HEK293 (cell line): ENCODE results near the gene PHGDH.

ENCODE experiments used
- BCL11B ChIP-seq: fragments of 450-650 bp; formaldehyde crosslinking; IDR thresholded peaks from 2 replicates; pipeline ENCODE4 v1.5.1; 2016; ENCODE audit warnings: low read depth, missing biosample characterization, missing genetic modification characterization
- KLF8 ChIP-seq: fragments of 450-650 bp; formaldehyde crosslinking; IDR thresholded peaks from 2 replicates; pipeline ENCODE4 v1.5.1; 2016; ENCODE audit warnings: missing biosample characterization, missing genetic modification characterization
- MZF1 ChIP-seq: fragments of 450-650 bp; formaldehyde crosslinking; IDR thresholded peaks from 2 replicates; pipeline ENCODE4 v1.5.1; 2017; ENCODE audit warnings: missing biosample characterization, missing genetic modification characterization, borderline replicate concordance
- SALL2 ChIP-seq: fragments of 450-650 bp; formaldehyde crosslinking; IDR thresholded peaks from 2 replicates; pipeline ENCODE4 v1.5.0; 2017; ENCODE audit warnings: missing biosample characterization, mild to moderate bottlenecking, missing genetic modification characterization, borderline replicate concordance
- SP3 ChIP-seq: fragments of 450-650 bp; formaldehyde crosslinking; IDR thresholded peaks from 2 replicates; pipeline ENCODE4 v1.5.1; 2016; ENCODE audit warnings: missing biosample characterization, missing genetic modification characterization
- ZBTB21 ChIP-seq: fragments of 450-650 bp; formaldehyde crosslinking; IDR thresholded peaks from 2 replicates; pipeline ENCODE4 v1.5.1; 2017; ENCODE audit warnings: missing biosample characterization, missing genetic modification characterization
- ZFHX2 ChIP-seq: fragments of 450-650 bp; formaldehyde crosslinking; conservative IDR thresholded peaks from 2 replicates; pipeline ENCODE4 v1.5.1; 2016; ENCODE audit warnings: missing biosample characterization, missing genetic modification characterization
- ZFP37 ChIP-seq: fragments of 450-650 bp; formaldehyde crosslinking; IDR thresholded peaks from 2 replicates; pipeline ENCODE4 v1.5.1; 2016; ENCODE audit warnings: missing biosample characterization, missing genetic modification characterization
- ZFP41 ChIP-seq: fragments of 450-650 bp; formaldehyde crosslinking; IDR thresholded peaks from 2 replicates; pipeline ENCODE4 v1.5.1; 2016; ENCODE audit warnings: missing biosample characterization, missing genetic modification characterization, borderline replicate concordance
- ZNF146 ChIP-seq: fragments of 450-650 bp; formaldehyde crosslinking; IDR thresholded peaks from 2 replicates; pipeline ENCODE4 v1.5.1; 2016; ENCODE audit warnings: missing biosample characterization, missing genetic modification characterization
- ZNF174 ChIP-seq: fragments of 450-650 bp; formaldehyde crosslinking; IDR thresholded peaks from 2 replicates; pipeline ENCODE4 v1.5.0; 2017; ENCODE audit warnings: missing biosample characterization, mild to moderate bottlenecking, missing genetic modification characterization
- ZNF184 ChIP-seq: fragments of 450-650 bp; IDR thresholded peaks from 2 replicates; pipeline ENCODE4 v1.5.1; 2018; ENCODE audit warnings: missing biosample characterization, mild to moderate bottlenecking, missing genetic modification characterization
- ZNF23 ChIP-seq: fragments of 450-650 bp; formaldehyde crosslinking; IDR thresholded peaks from 2 replicates; pipeline ENCODE4 v1.5.1; 2016; ENCODE audit warnings: missing biosample characterization, missing genetic modification characterization, borderline replicate concordance
- ZNF394 ChIP-seq: fragments of 450-650 bp; formaldehyde crosslinking; IDR thresholded peaks from 2 replicates; pipeline ENCODE4 v1.5.1; 2016; ENCODE audit warnings: missing biosample characterization, missing genetic modification characterization, mild to moderate bottlenecking, moderate library complexity, borderline replicate concordance
- ZNF473 ChIP-seq: fragments of 450-650 bp; formaldehyde crosslinking; IDR thresholded peaks from 2 replicates; pipeline ENCODE4 v1.5.1; 2017; ENCODE audit warnings: missing biosample characterization, missing genetic modification characterization
- ZNF510 ChIP-seq: fragments of 450-650 bp; formaldehyde crosslinking; IDR thresholded peaks from 2 replicates; pipeline ENCODE4 v1.5.1; 2018; ENCODE audit warnings: mild to moderate bottlenecking, missing genetic modification characterization, missing biosample characterization; ENCODE audit not compliant: insufficient replicate concordance
- ZNF513 ChIP-seq: fragments of 450-650 bp; IDR thresholded peaks from 2 replicates; pipeline ENCODE4 v1.5.1; 2018; ENCODE audit warnings: missing biosample characterization, missing genetic modification characterization
- ZNF561 ChIP-seq: fragments of 450-650 bp; IDR thresholded peaks from 2 replicates; pipeline ENCODE4 v1.5.1; 2018; ENCODE audit warnings: missing biosample characterization, missing genetic modification characterization, borderline replicate concordance
- ZNF571 ChIP-seq: fragments of 450-650 bp; formaldehyde crosslinking; IDR thresholded peaks from 2 replicates; pipeline ENCODE4 v1.5.0; 2017; ENCODE audit warnings: missing biosample characterization, missing genetic modification characterization
- ZNF585B ChIP-seq: fragments of 450-650 bp; formaldehyde crosslinking; IDR thresholded peaks from 2 replicates; pipeline ENCODE4 v1.5.1; 2016; ENCODE audit warnings: missing biosample characterization, missing genetic modification characterization
- ZNF621 ChIP-seq: fragments of 450-650 bp; formaldehyde crosslinking; IDR thresholded peaks from 2 replicates; pipeline ENCODE4 v1.5.1; 2017; ENCODE audit warnings: missing biosample characterization, missing genetic modification characterization
- ZNF624 ChIP-seq: fragments of 450-650 bp; formaldehyde crosslinking; IDR thresholded peaks from 2 replicates; pipeline ENCODE4 v1.5.1; 2017; ENCODE audit warnings: missing biosample characterization, missing genetic modification characterization
- ZNF654 ChIP-seq: fragments of 450-650 bp; formaldehyde crosslinking; IDR thresholded peaks from 2 replicates; pipeline ENCODE4 v1.5.1; 2016; ENCODE audit warnings: low read depth, missing biosample characterization, missing genetic modification characterization
- ZNF658 ChIP-seq: fragments of 450-650 bp; formaldehyde crosslinking; IDR thresholded peaks from 2 replicates; pipeline ENCODE4; 2016; ENCODE audit warnings: missing biosample characterization, missing genetic modification characterization
- TF ChIP-seq, protein P1 (sequence below): fragments of 450-650 bp; formaldehyde crosslinking; IDR thresholded peaks from 2 replicates; pipeline ENCODE4 v1.5.1; 2017; ENCODE audit warnings: missing biosample characterization, mild to moderate bottlenecking, missing genetic modification characterization, moderate library complexity
- TF ChIP-seq, protein P2 (sequence below): fragments of 450-650 bp; formaldehyde crosslinking; IDR thresholded peaks from 2 replicates; pipeline ENCODE4 v1.5.1; 2016; ENCODE audit warnings: missing biosample characterization, missing genetic modification characterization, borderline replicate concordance
- TF ChIP-seq, protein P3 (sequence below): sonication (generic); formaldehyde crosslinking; IDR thresholded peaks from 2 replicates; pipeline ENCODE4 v1.8.1; 2022; ENCODE audit warnings: mild to moderate bottlenecking, moderate library complexity, missing genetic modification reagents
- TF ChIP-seq, protein P4 (sequence below): fragments of 450-650 bp; formaldehyde crosslinking; IDR thresholded peaks from 2 replicates; pipeline ENCODE4 v1.5.1; 2016; ENCODE audit warnings: missing biosample characterization, missing genetic modification characterization
- TF ChIP-seq, protein P5 (sequence below): fragments of 450-650 bp; formaldehyde crosslinking; IDR thresholded peaks from 2 replicates; pipeline ENCODE4 v1.5.1; 2016; ENCODE audit warnings: missing biosample characterization, missing genetic modification characterization

The PHGDH gene

GRCh38 chr1:119712342-119713038 is 756 bp downstream of the PHGDH start (continued):
- TF ChIP-seq SALL2 (tag by site-specific recombination) (no peak), ZNF654 (no peak), ZBTB21 (tag by site-specific recombination) (no peak), ZNF561 (tag by site-specific recombination) (no peak; the same call in 1 of the 2 replicates), ZNF174 (tag by site-specific recombination) (no peak), ZNF184 (tag by site-specific recombination) (no peak), ZNF624 (no peak), KLF8 (tag by site-specific recombination) (peak; percentile 53; the same call in 1 of the 2 replicates), ZNF473 (no peak), ZNF585B (tag by site-specific recombination) (no peak), MZF1 (tag by site-specific recombination) (peak; percentile 92), ZFHX2 (tag by site-specific recombination) (peak; percentile 35; the same call in 1 of the 2 replicates), ZNF658 (tag by site-specific recombination) (no peak), ZNF394 (tag by site-specific recombination) (no peak), ZNF513 (tag by site-specific recombination) (no peak), ZNF510 (tag by site-specific recombination) (no peak), ZNF621 (no peak), ZNF571 (tag by site-specific recombination) (no peak), ZNF23 (tag by site-specific recombination) (no peak), BCL11B (no peak; the same call in 1 of the 2 replicates), ZNF146 (no peak), ZFP37 (no peak), SP3 (tag by site-specific recombination) (peak; percentile 59), ZFP41 (no peak)
- TF ChIP-seq, protein P1, sequence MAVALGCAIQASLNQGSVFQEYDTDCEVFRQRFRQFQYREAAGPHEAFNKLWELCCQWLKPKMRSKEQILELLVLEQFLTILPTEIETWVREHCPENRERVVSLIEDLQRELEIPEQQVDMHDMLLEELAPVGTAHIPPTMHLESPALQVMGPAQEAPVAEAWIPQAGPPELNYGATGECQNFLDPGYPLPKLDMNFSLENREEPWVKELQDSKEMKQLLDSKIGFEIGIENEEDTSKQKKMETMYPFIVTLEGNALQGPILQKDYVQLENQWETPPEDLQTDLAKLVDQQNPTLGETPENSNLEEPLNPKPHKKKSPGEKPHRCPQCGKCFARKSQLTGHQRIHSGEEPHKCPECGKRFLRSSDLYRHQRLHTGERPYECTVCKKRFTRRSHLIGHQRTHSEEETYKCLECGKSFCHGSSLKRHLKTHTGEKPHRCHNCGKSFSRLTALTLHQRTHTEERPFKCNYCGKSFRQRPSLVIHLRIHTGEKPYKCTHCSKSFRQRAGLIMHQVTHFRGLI (tag by site-specific recombination) = 0 out of 2 replicates have a peak, but pooled peaks have one; percentile 25
- TF ChIP-seq, protein P2, sequence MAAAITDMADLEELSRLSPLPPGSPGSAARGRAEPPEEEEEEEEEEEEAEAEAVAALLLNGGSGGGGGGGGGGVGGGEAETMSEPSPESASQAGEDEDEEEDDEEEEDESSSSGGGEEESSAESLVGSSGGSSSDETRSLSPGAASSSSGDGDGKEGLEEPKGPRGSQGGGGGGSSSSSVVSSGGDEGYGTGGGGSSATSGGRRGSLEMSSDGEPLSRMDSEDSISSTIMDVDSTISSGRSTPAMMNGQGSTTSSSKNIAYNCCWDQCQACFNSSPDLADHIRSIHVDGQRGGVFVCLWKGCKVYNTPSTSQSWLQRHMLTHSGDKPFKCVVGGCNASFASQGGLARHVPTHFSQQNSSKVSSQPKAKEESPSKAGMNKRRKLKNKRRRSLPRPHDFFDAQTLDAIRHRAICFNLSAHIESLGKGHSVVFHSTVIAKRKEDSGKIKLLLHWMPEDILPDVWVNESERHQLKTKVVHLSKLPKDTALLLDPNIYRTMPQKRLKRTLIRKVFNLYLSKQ (tag by site-specific recombination) = no peak
- TF ChIP-seq, protein P3, sequence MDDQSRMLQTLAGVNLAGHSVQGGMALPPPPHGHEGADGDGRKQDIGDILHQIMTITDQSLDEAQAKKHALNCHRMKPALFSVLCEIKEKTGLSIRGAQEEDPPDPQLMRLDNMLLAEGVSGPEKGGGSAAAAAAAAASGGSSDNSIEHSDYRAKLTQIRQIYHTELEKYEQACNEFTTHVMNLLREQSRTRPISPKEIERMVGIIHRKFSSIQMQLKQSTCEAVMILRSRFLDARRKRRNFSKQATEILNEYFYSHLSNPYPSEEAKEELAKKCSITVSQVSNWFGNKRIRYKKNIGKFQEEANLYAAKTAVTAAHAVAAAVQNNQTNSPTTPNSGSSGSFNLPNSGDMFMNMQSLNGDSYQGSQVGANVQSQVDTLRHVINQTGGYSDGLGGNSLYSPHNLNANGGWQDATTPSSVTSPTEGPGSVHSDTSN (CRISPR knock-in tag) = no peak
- TF ChIP-seq, protein P4, sequence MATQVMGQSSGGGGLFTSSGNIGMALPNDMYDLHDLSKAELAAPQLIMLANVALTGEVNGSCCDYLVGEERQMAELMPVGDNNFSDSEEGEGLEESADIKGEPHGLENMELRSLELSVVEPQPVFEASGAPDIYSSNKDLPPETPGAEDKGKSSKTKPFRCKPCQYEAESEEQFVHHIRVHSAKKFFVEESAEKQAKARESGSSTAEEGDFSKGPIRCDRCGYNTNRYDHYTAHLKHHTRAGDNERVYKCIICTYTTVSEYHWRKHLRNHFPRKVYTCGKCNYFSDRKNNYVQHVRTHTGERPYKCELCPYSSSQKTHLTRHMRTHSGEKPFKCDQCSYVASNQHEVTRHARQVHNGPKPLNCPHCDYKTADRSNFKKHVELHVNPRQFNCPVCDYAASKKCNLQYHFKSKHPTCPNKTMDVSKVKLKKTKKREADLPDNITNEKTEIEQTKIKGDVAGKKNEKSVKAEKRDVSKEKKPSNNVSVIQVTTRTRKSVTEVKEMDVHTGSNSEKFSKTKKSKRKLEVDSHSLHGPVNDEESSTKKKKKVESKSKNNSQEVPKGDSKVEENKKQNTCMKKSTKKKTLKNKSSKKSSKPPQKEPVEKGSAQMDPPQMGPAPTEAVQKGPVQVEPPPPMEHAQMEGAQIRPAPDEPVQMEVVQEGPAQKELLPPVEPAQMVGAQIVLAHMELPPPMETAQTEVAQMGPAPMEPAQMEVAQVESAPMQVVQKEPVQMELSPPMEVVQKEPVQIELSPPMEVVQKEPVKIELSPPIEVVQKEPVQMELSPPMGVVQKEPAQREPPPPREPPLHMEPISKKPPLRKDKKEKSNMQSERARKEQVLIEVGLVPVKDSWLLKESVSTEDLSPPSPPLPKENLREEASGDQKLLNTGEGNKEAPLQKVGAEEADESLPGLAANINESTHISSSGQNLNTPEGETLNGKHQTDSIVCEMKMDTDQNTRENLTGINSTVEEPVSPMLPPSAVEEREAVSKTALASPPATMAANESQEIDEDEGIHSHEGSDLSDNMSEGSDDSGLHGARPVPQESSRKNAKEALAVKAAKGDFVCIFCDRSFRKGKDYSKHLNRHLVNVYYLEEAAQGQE (tag by site-specific recombination) = no peak
- TF ChIP-seq, protein P5, sequence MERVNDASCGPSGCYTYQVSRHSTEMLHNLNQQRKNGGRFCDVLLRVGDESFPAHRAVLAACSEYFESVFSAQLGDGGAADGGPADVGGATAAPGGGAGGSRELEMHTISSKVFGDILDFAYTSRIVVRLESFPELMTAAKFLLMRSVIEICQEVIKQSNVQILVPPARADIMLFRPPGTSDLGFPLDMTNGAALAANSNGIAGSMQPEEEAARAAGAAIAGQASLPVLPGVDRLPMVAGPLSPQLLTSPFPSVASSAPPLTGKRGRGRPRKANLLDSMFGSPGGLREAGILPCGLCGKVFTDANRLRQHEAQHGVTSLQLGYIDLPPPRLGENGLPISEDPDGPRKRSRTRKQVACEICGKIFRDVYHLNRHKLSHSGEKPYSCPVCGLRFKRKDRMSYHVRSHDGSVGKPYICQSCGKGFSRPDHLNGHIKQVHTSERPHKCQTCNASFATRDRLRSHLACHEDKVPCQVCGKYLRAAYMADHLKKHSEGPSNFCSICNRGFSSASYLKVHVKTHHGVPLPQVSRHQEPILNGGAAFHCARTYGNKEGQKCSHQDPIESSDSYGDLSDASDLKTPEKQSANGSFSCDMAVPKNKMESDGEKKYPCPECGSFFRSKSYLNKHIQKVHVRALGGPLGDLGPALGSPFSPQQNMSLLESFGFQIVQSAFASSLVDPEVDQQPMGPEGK = peak; percentile 90
